ENCODE measurements around the gene OR14A16. TPM values are rescaled to one million over a fixed set of nuclear protein-coding genes. Genes with fewer than 3 reads are reported as not detected.

The OR14A16 gene
- total and polyA plus RNA-seq, 2 of the 4 experiments (the other 2 are of a cell fraction): not detected

DNA sequence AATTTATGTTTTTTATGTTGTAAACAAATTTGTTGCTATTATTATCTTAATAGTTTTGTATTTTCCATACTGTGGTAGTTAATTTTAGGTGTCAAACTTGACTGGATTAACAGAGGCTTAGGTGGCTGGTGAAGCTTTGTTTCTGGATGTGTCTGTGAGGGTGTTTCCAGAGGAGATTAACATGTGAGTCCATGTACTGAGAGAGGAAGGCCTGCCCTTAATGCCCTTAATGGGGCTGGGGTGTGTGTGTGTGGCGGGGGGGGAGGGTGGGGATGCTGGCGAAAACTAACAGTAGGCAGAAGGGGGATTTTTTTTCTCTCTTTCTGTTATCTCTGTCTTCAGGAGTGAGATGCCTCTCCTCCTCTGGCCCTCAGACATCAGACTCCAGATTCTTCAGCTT lies 1.9 kb downstream of the OR14A16 start:
- H3K9me1 ChIP-seq (ENCODE audit: insufficient read depth, low read length): no peaks in the 10 kb centered on the region
- no peak overlapping the region for H3K4me2 ChIP-seq (ENCODE audit: low read depth, low read length)
- H4K5ac ChIP-seq (ENCODE audit: low read depth, low read length): no peak overlapping the region
- dilution Hi-C loops (cut with HindIII; ENCODE audit: low sequenced_read_pairs, unreplicated experiment): no loop called here
- no peak overlapping the region for H4K91ac ChIP-seq (ENCODE audit: insufficient read depth, low read depth, low read length)
- H2BK120ac ChIP-seq (ENCODE audit: low read depth, low read length): no peak overlapping the region
- no peak overlapping the region for H3K27ac ChIP-seq (ENCODE audit: insufficient read depth, low read length)
- no CpG with 5 or more reads among the region's 2 CpGs for WGBS, 2 experiments (ENCODE audit: extremely low coverage in 2 of 2, insufficient read length in 1 of 2)
- no peak overlapping the region for H3K4me3 ChIP-seq (ENCODE audit: insufficient read depth, low read depth, low read length)
- H2AK9ac ChIP-seq (replicated peaks; ENCODE audit: low read depth, low read length, poor library complexity): no peak overlapping the region
- H3K4me1 ChIP-seq (ENCODE audit: control insufficient read depth, insufficient read depth, low read length): no peaks in the 10 kb centered on the region
- H3K36me3 ChIP-seq (ENCODE audit: control insufficient read depth, insufficient read depth, low read length): no peaks in the 10 kb centered on the region
- intact Hi-C loops (cut with micrococcal nuclease): no loop called here
- H4K20me1 ChIP-seq (ENCODE audit: insufficient read depth, low read length): no peaks in the 10 kb centered on the region
- BruUV-seq (replicated peaks): no TSS peak
- H3K23ac ChIP-seq (ENCODE audit: low read depth, low read length): no peak overlapping the region
- peaks cover 2% of the 10 kb centered on the region; the same call in 1 of the 2 replicates for H3K9me3 ChIP-seq (ENCODE audit: control insufficient read depth, insufficient read depth, low read length)
- no peak overlapping the region for H3K56ac ChIP-seq (ENCODE audit: extremely low read depth, insufficient read depth, low read length)
- H3K9ac ChIP-seq (ENCODE audit: low read depth, low read length): no peak overlapping the region
- POLR2A ChIA-PET (ENCODE audit: unreplicated experiment): no interaction called here
- H4K8ac ChIP-seq (ENCODE audit: low read depth in 2 of 2, low read length in 2 of 2): no peak overlapping the region
- no peak overlapping the region for H2BK20ac ChIP-seq (ENCODE audit: low read depth, low read length)
- H2BK15ac ChIP-seq (ENCODE audit: low read depth, low read length): no peak overlapping the region
- no peak overlapping the region for H2AFZ ChIP-seq (replicated peaks; ENCODE audit: low read length, poor library complexity)
- no peak for DNase-seq
- no peak overlapping the region for H3K18ac ChIP-seq (ENCODE audit: low read depth, low read length)
- no peak for ATAC-seq (ENCODE audit: low read depth)
- no peak overlapping the region for H3K14ac ChIP-seq (replicated peaks; ENCODE audit: low read depth, low read length)
- no peak overlapping the region for H2BK5ac ChIP-seq (ENCODE audit: low read depth, low read length, poor library complexity, severe bottlenecking)
- no peak overlapping the region for H2AK5ac ChIP-seq (ENCODE audit: low read depth, low read length)
- no peaks in the 10 kb centered on the region for H3K27me3 ChIP-seq (ENCODE audit: control insufficient read depth, insufficient read depth, low read length)
- in situ Hi-C loops (cut with MboI; ENCODE audit: low sequenced_read_pairs): no loop called here
- CTCF ChIA-PET: no interaction called here
- no peak overlapping the region for H3K4ac ChIP-seq (ENCODE audit: low read depth, low read length)
- no peak for TF ChIP-seq SMC3 (IDR thresholded peaks at IDR 0.05; ENCODE audit: low read depth, low read length)
- TF ChIP-seq POLR2A (IDR thresholded peaks at IDR 0.05; ENCODE audit: low read depth, low read length): no peak
- no peak for TF ChIP-seq MAFK (IDR thresholded peaks at IDR 0.05; ENCODE audit: low read depth, low read length)
- TF ChIP-seq RFX5 (IDR thresholded peaks at IDR 0.05; ENCODE audit: low read depth, low read length): no peak
- TF ChIP-seq CTCF (conservative IDR thresholded peaks at IDR 0.05; ENCODE audit: low read depth, low read length): no peak
- no peaks in the 10 kb centered on the region for H3K79me1 ChIP-seq (ENCODE audit: low read depth in 1 of 2, low read length in 2 of 2)

Data from IMR-90 (cell line).